ENCODE data around the gene TXNIP.
A peak's percentile ranks its signal among the peaks of the same experiment; 100 is the strongest.

The TXNIP gene

GRCh38 chr1:146010126-146010738, 13.9 kb upstream of the TXNIP start:
- no peak for DNase-seq

- DNase-seq = no peak
These were observed 11.2 kb upstream of the TXNIP start for GRCh38 chr1:146007489-146008133.

- DNase-seq = no peak
These were observed 5.3 kb upstream of the TXNIP start for GRCh38 chr1:146001709-146002108.

- DNase-seq = peak; percentile 78
These were observed 3.1 kb upstream of the TXNIP start for GRCh38 chr1:145999321-146000024.

GRCh38 chr1:145997718-145998023, 1.3 kb upstream of the TXNIP start:
- DNase-seq = no peak

- peak; percentile 82 for DNase-seq
These were observed 788 bp upstream of the TXNIP start for GRCh38 chr1:145997016-145997717.

- peak; percentile 44 for DNase-seq
These were observed 381 bp downstream of the TXNIP start for GRCh38 chr1:145995964-145996432.

- DNase-seq = no peak
These were observed 1.1 kb downstream of the TXNIP start for GRCh38 chr1:145995148-145995881.

GRCh38 chr1:145994391-145995120, 1.8 kb downstream of the TXNIP start:
- DNase-seq = peak; percentile 46

- DNase-seq = no peak
These were observed 2.6 kb downstream of the TXNIP start for GRCh38 chr1:145993618-145994390.

GRCh38 chr1:145992958-145993617, 3.3 kb downstream of the TXNIP start:
- no peak for DNase-seq

GRCh38 chr1:145992502-145992936, 3.9 kb downstream of the TXNIP start:
- no peak for DNase-seq

- DNase-seq = peak; percentile 48
These were observed 4.5 kb downstream of the TXNIP start for GRCh38 chr1:145991735-145992412.

- peak; percentile 44 for DNase-seq
These were observed 6.0 kb downstream of the TXNIP start for GRCh38 chr1:145990249-145990855.

- peak; percentile 47 for DNase-seq
These were observed 7.6 kb downstream of the TXNIP start for GRCh38 chr1:145988773-145989172.

GRCh38 chr1:145987926-145988325, 8.5 kb downstream of the TXNIP start:
- DNase-seq = no peak

- no peak for DNase-seq
These were observed 9.8 kb downstream of the TXNIP start for GRCh38 chr1:145986551-145986950.

GRCh38 chr1:145985502-145986439, 10.6 kb downstream of the TXNIP start:
- no peak for DNase-seq

GRCh38 chr1:145985129-145985501, 11.3 kb downstream of the TXNIP start:
- no peak for DNase-seq
